ENCODE measurements around the gene MEIOSIN.

Gene MEIOSIN

GRCh38 chr19:45764945-45765701, 31.9 kb downstream of the MEIOSIN start:
- no peak for DNase-seq (ENCODE audit: low read depth)

GRCh38 chr19:45765702-45766295, 32.6 kb downstream of the MEIOSIN start:
- no peak for DNase-seq (ENCODE audit: low read depth)

GRCh38 chr19:45766296-45766868, 33.1 kb downstream of the MEIOSIN start:
- no peak for DNase-seq (ENCODE audit: low read depth)

GRCh38 chr19:45766869-45767346, 33.7 kb downstream of the MEIOSIN start:
- no peak for DNase-seq (ENCODE audit: low read depth)

- DNase-seq (ENCODE audit: low read depth): peak; percentile 42
Observed at GRCh38 chr19:45767410-45767880, 34.2 kb downstream of the MEIOSIN start.

GRCh38 chr19:45767881-45768654, 34.8 kb downstream of the MEIOSIN start:
- DNase-seq (ENCODE audit: low read depth): no peak

- DNase-seq (ENCODE audit: low read depth): no peak
Observed at GRCh38 chr19:45768655-45768983, 35.4 kb downstream of the MEIOSIN start.

- peak; percentile 81 for DNase-seq (ENCODE audit: low read depth)
Observed at GRCh38 chr19:45768984-45769782, 35.9 kb downstream of the MEIOSIN start, which contains the start of gene SIX5. TSS of gene SIX5 (minus strand) at chr19:45769252. CDS start at chr19:45768844, 408 bp downstream.

- DNase-seq (ENCODE audit: low read depth): no peak
Observed at GRCh38 chr19:45769821-45770191, 36.6 kb downstream of the MEIOSIN start.

GRCh38 chr19:45770192-45771101, 37.2 kb downstream of the MEIOSIN start:
- peak; percentile 90 for DNase-seq (ENCODE audit: low read depth)

- DNase-seq (ENCODE audit: low read depth): no peak
Observed at GRCh38 chr19:45771311-45771933, 38.2 kb downstream of the MEIOSIN start.

GRCh38 chr19:45772130-45772840, 39.0 kb downstream of the MEIOSIN start:
- DNase-seq (ENCODE audit: low read depth): no peak

- no peak for DNase-seq (ENCODE audit: low read depth)
Observed at GRCh38 chr19:45772912-45773311, 39.7 kb downstream of the MEIOSIN start.

- DNase-seq (ENCODE audit: low read depth): no peak
Observed at GRCh38 chr19:45773384-45773783, 40.1 kb downstream of the MEIOSIN start.

GRCh38 chr19:45774765-45775164, 41.5 kb downstream of the MEIOSIN start:
- no peak for DNase-seq (ENCODE audit: low read depth)

- DNase-seq (ENCODE audit: low read depth): no peak
Observed at GRCh38 chr19:45777395-45777961, 44.2 kb downstream of the MEIOSIN start.

GRCh38 chr19:45778010-45778661, 44.9 kb downstream of the MEIOSIN start:
- no peak for DNase-seq (ENCODE audit: low read depth)
